Activated CD8-positive, alpha-beta T cell treated with anti-CD3 and anti-CD28 coated beads for 36 hours (primary cell): ENCODE results near the gene MPPED2. TPM values are rescaled to one million over a fixed set of nuclear protein-coding genes. Genes with fewer than 3 reads are reported as not detected.

ENCODE experiments used
- ATAC-seq: fragments of 200-7000 bp; cut with Tn5 transposase; one replicate; pipeline ENCODE4 v1.10.0; 2021; ENCODE audit warnings: mild to moderate bottlenecking, moderate library complexity
- CTCF ChIA-PET: fragments of 350-600 bp; sonication (Branson Sonifier 250); formaldehyde crosslinking; loops from one replicate; lab custom pipeline; 2021; ENCODE audit warnings: antibody characterized with exemption; lab: Charles Lee
- POLR2A ChIA-PET: fragments of 350-600 bp; sonication (Branson Sonifier 250); formaldehyde crosslinking; loops from one replicate; lab custom pipeline; 2021; ENCODE audit warnings: antibody characterized with exemption; lab: Charles Lee
- DNase-seq: peaks from one replicate; pipeline ENCODE4 v3.0.0-alpha.2; 2020
- H3K27ac Mint-ChIP-seq: one replicate; pipeline ENCODE4 v1.8.0; 2021; ENCODE audit warnings: mild to moderate bottlenecking, mixed read lengths
- H3K27me3 Mint-ChIP-seq: one replicate; pipeline ENCODE4 v1.8.0; 2021; ENCODE audit warnings: mixed read lengths
- H3K36me3 Mint-ChIP-seq: one replicate; pipeline ENCODE4 v1.8.0; 2021; ENCODE audit warnings: low read depth, mixed read lengths
- H3K4me1 Mint-ChIP-seq: one replicate; pipeline ENCODE4 v1.8.0; 2021; ENCODE audit warnings: low read depth, mixed read lengths
- H3K4me3 Mint-ChIP-seq: one replicate; pipeline ENCODE4 v1.8.0; 2021; ENCODE audit warnings: mild to moderate bottlenecking, moderate library complexity, mixed read lengths
- H3K9me3 Mint-ChIP-seq: one replicate; pipeline ENCODE4 v1.8.0; 2021; ENCODE audit warnings: mixed read lengths
- intact Hi-C: fragments of 100-400 bp; cut with micrococcal nuclease; formaldehyde crosslinking; loops from one replicate; pipeline ENCODE4 v1.10.0; 2022
- total RNA-seq, 2 experiments: library from RNA; stranded (reverse); gene quantifications; one replicate each; pipeline ENCODE4 v1.2.3, GENCODE V29; 2021
- TF ChIP-seq, protein P1 (sequence below): fragments of 200-600 bp; IDR thresholded peaks from one replicate; pipeline ENCODE4 v1.8.0; 2022; ENCODE audit warnings: antibody characterized with exemption, mild to moderate bottlenecking

Gene MPPED2
- total RNA-seq, 2 experiments from 2014 or later = 0.63 TPM; not detected in 1

DNA sequence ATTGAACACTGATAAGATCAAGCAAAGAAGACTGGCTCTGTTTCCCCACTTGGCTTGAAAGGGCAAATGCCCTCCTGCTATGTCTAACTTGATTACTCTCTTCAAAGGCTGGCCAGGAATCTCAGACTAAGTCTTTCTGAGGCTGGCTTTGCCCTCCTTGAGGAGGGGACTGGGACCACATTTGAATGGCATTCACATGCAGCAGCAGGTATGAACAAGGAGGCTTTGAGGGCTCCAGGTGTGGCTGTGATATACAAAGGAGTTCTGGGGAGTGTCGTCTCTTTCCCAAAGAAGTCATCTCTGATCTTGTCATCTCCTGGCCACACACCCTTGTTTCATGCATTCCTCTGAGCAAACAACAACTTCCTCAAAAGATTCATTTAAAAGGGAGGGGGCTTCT, 132.4 kb downstream of the MPPED2 start:
- Mint-ChIP-seq H3K27ac (no peak overlapping the region), H3K4me3 (no peak overlapping the region), H3K27me3 (peaks cover 3% of the 10 kb centered on the region), H3K4me1 (no peaks in the 10 kb centered on the region), H3K36me3 (no peaks in the 10 kb centered on the region), H3K9me3 (no peaks in the 10 kb centered on the region)
- ATAC-seq (no peak), DNase-seq (no peak)
- ChIA-PET POLR2A (no interaction called here), CTCF (no interaction called here)
- intact Hi-C loops = no loop called here
- TF ChIP-seq, protein P1, sequence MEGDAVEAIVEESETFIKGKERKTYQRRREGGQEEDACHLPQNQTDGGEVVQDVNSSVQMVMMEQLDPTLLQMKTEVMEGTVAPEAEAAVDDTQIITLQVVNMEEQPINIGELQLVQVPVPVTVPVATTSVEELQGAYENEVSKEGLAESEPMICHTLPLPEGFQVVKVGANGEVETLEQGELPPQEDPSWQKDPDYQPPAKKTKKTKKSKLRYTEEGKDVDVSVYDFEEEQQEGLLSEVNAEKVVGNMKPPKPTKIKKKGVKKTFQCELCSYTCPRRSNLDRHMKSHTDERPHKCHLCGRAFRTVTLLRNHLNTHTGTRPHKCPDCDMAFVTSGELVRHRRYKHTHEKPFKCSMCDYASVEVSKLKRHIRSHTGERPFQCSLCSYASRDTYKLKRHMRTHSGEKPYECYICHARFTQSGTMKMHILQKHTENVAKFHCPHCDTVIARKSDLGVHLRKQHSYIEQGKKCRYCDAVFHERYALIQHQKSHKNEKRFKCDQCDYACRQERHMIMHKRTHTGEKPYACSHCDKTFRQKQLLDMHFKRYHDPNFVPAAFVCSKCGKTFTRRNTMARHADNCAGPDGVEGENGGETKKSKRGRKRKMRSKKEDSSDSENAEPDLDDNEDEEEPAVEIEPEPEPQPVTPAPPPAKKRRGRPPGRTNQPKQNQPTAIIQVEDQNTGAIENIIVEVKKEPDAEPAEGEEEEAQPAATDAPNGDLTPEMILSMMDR = no peak

DNA sequence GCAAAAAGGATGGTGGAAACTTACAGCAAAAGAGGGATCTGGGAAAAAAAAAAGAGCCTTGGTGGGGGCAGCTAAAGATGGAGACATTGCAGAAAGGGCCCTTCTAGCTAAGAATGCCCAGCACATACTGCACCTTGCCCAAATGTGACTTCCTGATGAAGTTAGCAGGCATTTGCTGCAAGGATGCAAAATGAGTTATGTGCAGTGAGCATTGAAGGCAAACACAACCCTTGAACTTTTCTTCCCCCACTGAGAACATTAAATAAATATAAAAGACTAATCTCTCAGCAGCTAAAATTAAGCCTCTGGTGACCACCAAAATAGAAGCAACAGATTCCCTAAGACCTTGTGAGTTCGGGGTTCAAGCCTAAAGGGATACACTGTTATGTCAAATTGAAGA, 133.3 kb downstream of the MPPED2 start:
- H3K27ac Mint-ChIP-seq = no peak overlapping the region
- no peak overlapping the region for H3K4me3 Mint-ChIP-seq
- H3K4me1 Mint-ChIP-seq = no peaks in the 10 kb centered on the region
- TF ChIP-seq, protein P1 = no peak
- peaks cover 1% of the 10 kb centered on the region for H3K27me3 Mint-ChIP-seq
- no peaks in the 10 kb centered on the region for H3K9me3 Mint-ChIP-seq
- CTCF ChIA-PET = no interaction called here
- H3K36me3 Mint-ChIP-seq = no peaks in the 10 kb centered on the region
- POLR2A ChIA-PET = no interaction called here
- ATAC-seq (no peak), DNase-seq (no peak)
- intact Hi-C loops = no loop called here

DNA sequence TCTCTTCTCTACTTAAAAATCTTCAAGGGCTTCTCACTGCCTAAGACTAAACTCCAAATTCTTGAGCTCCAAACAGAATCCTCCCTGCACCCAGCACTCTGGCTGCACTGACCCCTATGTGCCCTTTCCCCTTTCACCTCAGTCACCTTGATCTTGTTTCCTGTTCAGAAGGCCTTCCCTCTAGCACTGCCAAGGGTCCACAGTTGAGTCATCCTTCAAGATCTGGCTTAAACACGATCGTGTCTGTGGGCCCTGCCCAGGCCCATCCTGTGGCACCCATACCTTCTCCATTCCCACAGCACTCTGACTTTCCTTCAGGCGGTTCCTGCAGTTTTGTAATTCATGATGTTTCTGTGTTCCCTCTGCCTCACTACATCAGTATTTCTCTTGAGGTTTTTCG, 134.0 kb downstream of the MPPED2 start:
- no peak for ATAC-seq
- H3K27ac Mint-ChIP-seq = no peak overlapping the region
- no peak for DNase-seq
- CTCF ChIA-PET = no interaction called here
- peaks cover 1% of the 10 kb centered on the region for H3K27me3 Mint-ChIP-seq
- intact Hi-C loops = no loop called here
- no peaks in the 10 kb centered on the region for H3K36me3 Mint-ChIP-seq
- no peaks in the 10 kb centered on the region for H3K9me3 Mint-ChIP-seq
- POLR2A ChIA-PET = no interaction called here
- H3K4me3 Mint-ChIP-seq = no peak overlapping the region
- no peaks in the 10 kb centered on the region for H3K4me1 Mint-ChIP-seq
- TF ChIP-seq, protein P1 = no peak

DNA sequence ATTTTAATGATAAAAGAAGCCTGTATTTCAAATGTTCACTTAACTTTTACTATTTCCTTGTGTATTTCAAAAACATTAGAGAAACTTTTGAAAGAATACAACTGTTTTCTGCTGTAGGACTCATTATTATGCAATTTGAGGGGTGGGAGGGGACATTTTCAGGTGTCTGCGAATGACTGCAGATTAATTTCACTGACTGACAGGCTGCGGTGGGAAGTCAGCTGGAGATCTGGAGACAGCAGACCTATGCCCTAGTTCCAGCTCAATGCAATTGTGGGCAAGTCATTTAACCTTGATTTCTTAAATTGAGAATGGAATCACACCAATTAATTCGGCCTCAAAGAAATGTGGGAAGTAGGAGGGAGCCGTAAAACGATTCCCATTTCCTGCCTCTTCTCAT, 134.5 kb downstream of the MPPED2 start:
- peaks cover 1% of the 10 kb centered on the region for H3K27me3 Mint-ChIP-seq
- POLR2A ChIA-PET = no interaction called here
- TF ChIP-seq, protein P1 = no peak
- no peak overlapping the region for H3K4me3 Mint-ChIP-seq
- H3K4me1 Mint-ChIP-seq = no peaks in the 10 kb centered on the region
- no peaks in the 10 kb centered on the region for H3K9me3 Mint-ChIP-seq
- H3K27ac Mint-ChIP-seq = no peak overlapping the region
- DNase-seq = no peak
- intact Hi-C loops = no loop called here
- no peak for ATAC-seq
- H3K36me3 Mint-ChIP-seq = no peaks in the 10 kb centered on the region
- CTCF ChIA-PET = no interaction called here

DNA sequence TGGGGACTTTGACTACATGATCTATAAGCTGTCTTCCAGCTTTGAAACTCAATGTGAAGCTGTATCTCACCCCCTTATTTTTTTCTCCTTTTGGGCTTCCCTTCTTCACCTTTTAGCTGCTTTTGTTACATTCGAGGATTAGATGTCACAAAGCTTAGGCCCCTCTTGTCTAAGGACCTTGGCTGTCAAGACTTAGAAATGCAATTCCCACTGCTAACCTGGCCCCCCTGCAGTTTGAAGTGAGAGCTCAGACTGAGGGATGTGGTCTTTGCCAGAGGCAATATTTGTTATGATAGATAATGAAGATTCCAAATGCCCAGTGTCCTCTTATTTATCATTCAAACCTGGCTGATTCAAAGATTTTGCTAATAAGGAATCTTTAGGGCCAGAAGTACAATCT, 135.0 kb downstream of the MPPED2 start:
- peaks cover 1% of the 10 kb centered on the region for H3K27me3 Mint-ChIP-seq
- DNase-seq (no peak), ATAC-seq (no peak)
- ChIA-PET CTCF (no interaction called here), POLR2A (no interaction called here)
- H3K4me3 Mint-ChIP-seq = no peak overlapping the region
- no peaks in the 10 kb centered on the region for H3K4me1 Mint-ChIP-seq
- H3K9me3 Mint-ChIP-seq = no peaks in the 10 kb centered on the region
- no peaks in the 10 kb centered on the region for H3K36me3 Mint-ChIP-seq
- TF ChIP-seq, protein P1 = no peak
- intact Hi-C loops = no loop called here
- H3K27ac Mint-ChIP-seq = no peak overlapping the region
